Measurements from ENCODE around the gene FGFR2. TPM values are rescaled to one million over a fixed set of nuclear protein-coding genes. Genes with fewer than 3 reads are reported as not detected.

Gene FGFR2
- total RNA-seq, 1 donor from 2014 or later: 11.8 TPM

DNA sequence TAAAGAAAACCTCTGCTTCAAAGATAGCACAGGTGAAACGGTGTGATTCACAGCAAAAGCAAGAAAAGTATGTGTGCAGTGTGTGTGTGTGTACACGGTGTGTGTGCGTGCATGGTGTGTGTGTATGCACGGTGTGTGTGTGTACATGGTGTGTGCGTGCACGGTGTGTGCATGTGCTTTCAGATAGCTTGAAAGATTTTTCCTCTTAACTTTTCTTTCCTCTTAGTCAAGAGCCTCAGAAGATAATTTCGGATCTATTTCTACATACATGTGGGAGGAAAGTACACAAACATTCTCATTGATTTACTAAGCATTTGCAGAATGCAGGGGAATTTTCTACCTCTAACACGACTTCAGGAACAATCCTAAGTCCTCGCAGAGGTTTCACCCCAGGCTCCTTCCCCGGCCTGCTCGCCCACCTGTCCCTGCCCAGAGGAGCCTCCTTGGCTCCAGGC lies 2.9 kb downstream of the FGFR2 start:
- Mint-ChIP-seq H3K36me3 (ENCODE audit: low read depth, unreplicated experiment) (peaks cover 16% of the 10 kb centered on the region), H3K9me3 (ENCODE audit: unreplicated experiment) (peaks cover 1% of the 10 kb centered on the region), H3K4me3 (ENCODE audit: unreplicated experiment) (peak overlapping the region; percentile 94), H3K27ac (ENCODE audit: unreplicated experiment) (no peak overlapping the region), H3K4me1 (ENCODE audit: low read depth, unreplicated experiment) (peaks cover 32% of the 10 kb centered on the region), H3K27me3 (ENCODE audit: low read depth, unreplicated experiment) (peaks cover 3% of the 10 kb centered on the region)
- no peak for TF ChIP-seq EZH2 (IDR thresholded peaks at IDR 0.05; ENCODE audit: insufficient read depth, low read length)
- TF ChIP-seq, protein P1, sequence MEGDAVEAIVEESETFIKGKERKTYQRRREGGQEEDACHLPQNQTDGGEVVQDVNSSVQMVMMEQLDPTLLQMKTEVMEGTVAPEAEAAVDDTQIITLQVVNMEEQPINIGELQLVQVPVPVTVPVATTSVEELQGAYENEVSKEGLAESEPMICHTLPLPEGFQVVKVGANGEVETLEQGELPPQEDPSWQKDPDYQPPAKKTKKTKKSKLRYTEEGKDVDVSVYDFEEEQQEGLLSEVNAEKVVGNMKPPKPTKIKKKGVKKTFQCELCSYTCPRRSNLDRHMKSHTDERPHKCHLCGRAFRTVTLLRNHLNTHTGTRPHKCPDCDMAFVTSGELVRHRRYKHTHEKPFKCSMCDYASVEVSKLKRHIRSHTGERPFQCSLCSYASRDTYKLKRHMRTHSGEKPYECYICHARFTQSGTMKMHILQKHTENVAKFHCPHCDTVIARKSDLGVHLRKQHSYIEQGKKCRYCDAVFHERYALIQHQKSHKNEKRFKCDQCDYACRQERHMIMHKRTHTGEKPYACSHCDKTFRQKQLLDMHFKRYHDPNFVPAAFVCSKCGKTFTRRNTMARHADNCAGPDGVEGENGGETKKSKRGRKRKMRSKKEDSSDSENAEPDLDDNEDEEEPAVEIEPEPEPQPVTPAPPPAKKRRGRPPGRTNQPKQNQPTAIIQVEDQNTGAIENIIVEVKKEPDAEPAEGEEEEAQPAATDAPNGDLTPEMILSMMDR (IDR thresholded peaks at IDR 0.05; ENCODE audit: insufficient read depth, low read depth, low read length): no peak
- no peak overlapping the region for H3K4me3 ChIP-seq (ENCODE audit: insufficient read depth, low read depth, low read length)
- H2AFZ ChIP-seq (ENCODE audit: low read depth, low read length): no peak overlapping the region
- peak overlapping the region; percentile 83 for H3K4me2 ChIP-seq (ENCODE audit: low read length)
- DNase-seq (ENCODE audit: low read depth) (peak; percentile 26), FAIRE-seq (no peak)
- H3K9ac ChIP-seq (ENCODE audit: low read length): no peak overlapping the region
- no peaks in the 10 kb centered on the region for H3K36me3 ChIP-seq (ENCODE audit: insufficient read depth, low read length)
- peaks cover 4% of the 10 kb centered on the region for H4K20me1 ChIP-seq (ENCODE audit: insufficient read depth, low read length)
- H3K9me3 ChIP-seq (ENCODE audit: insufficient read depth, low read depth, low read length): no peaks in the 10 kb centered on the region
- H3K27ac ChIP-seq (ENCODE audit: low read depth, low read length): no peak overlapping the region
- H3K4me1 ChIP-seq (ENCODE audit: insufficient read depth, low read length): peaks cover 15% of the 10 kb centered on the region
- peaks cover 3% of the 10 kb centered on the region for H3K79me2 ChIP-seq (ENCODE audit: insufficient read depth, low read length)
- peaks cover 49% of the 10 kb centered on the region for H3K27me3 ChIP-seq (ENCODE audit: insufficient read depth, low read length)

DNA sequence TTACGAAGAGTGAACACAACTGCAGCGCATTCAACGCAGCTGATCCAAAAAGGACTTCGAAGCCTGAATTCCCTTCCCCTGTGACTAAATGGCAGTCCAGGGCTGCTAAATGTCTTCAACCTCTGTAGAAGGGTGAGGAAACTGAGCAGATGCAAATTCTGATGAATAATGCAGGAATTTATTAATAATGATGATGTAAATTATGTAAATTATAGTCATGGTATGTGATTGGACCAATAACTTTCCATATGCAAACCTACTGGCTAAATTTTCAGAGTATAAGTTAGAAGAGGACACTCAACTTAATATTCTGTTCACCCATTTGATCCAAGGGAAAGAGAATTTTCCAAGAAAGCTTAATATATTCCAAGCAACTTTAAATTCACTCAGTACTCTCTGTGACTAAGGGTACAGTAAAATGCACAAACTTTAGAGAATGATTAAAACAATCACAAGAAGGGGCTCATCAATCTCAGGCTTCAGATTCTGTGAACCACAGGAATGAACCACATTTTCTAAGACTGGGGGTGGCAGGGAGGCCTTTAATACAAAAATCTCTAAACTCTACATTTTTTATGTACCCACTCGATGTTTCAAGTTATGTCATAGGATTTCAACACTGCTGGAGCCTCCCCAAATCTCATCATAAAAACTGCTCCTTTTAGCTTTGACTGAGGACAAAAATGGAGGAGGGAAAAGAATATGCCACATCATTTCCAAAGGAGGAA lies 3.5 kb downstream of the FGFR2 start:
- no peak overlapping the region for H3K4me3 ChIP-seq (ENCODE audit: insufficient read depth, low read depth, low read length)
- H4K20me1 ChIP-seq (ENCODE audit: insufficient read depth, low read length): peaks cover 4% of the 10 kb centered on the region
- no peak overlapping the region for H3K9ac ChIP-seq (ENCODE audit: low read length)
- Mint-ChIP-seq H3K27ac (ENCODE audit: unreplicated experiment) (peak overlapping the region; percentile 1), H3K27me3 (ENCODE audit: low read depth, unreplicated experiment) (no peaks in the 10 kb centered on the region), H3K4me3 (ENCODE audit: unreplicated experiment) (peak overlapping the region; percentile 17), H3K4me1 (ENCODE audit: low read depth, unreplicated experiment) (peaks cover 32% of the 10 kb centered on the region), H3K36me3 (ENCODE audit: low read depth, unreplicated experiment) (peaks cover 16% of the 10 kb centered on the region), H3K9me3 (ENCODE audit: unreplicated experiment) (peaks cover 1% of the 10 kb centered on the region)
- no peak overlapping the region for H2AFZ ChIP-seq (ENCODE audit: low read depth, low read length)
- TF ChIP-seq, protein P1 (IDR thresholded peaks at IDR 0.05; ENCODE audit: insufficient read depth, low read depth, low read length): no peak
- TF ChIP-seq EZH2 (IDR thresholded peaks at IDR 0.05; ENCODE audit: insufficient read depth, low read length): no peak
- H3K4me2 ChIP-seq (ENCODE audit: low read length): peak overlapping the region; percentile 83
- FAIRE-seq (no peak), DNase-seq (ENCODE audit: low read depth) (peak; percentile 75)
- H3K27ac ChIP-seq (ENCODE audit: low read depth, low read length): no peak overlapping the region
- peaks cover 3% of the 10 kb centered on the region for H3K79me2 ChIP-seq (ENCODE audit: insufficient read depth, low read length)
- no peaks in the 10 kb centered on the region for H3K9me3 ChIP-seq (ENCODE audit: insufficient read depth, low read depth, low read length)
- H3K4me1 ChIP-seq (ENCODE audit: insufficient read depth, low read length): peaks cover 15% of the 10 kb centered on the region
- peaks cover 43% of the 10 kb centered on the region for H3K27me3 ChIP-seq (ENCODE audit: insufficient read depth, low read length)
- H3K36me3 ChIP-seq (ENCODE audit: insufficient read depth, low read length): no peaks in the 10 kb centered on the region

DNA sequence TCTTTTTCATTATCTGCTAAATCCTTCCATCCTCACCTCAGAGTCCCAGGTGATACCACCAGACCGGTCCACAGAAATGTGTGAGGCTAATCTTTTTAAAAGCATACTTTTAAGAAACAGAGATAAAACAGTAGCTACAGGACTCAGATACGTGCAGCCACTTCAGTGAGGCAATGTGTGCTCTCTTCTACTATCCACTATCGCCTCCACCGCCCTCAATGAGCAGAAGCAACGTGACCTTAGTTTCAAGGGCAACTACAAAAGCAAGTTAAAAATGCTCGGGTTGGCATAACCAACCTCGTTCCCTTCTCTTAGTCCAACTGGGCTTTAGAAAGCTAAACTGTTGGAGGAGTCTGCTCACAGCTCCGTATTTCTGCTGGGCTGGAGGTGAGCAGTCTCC lies 4.2 kb downstream of the FGFR2 start:
- Histone ChIP-seq H3K4me3 (ENCODE audit: insufficient read depth, low read depth, low read length) (no peak overlapping the region), H3K4me2 (ENCODE audit: low read length) (no peak overlapping the region), H2AFZ (ENCODE audit: low read depth, low read length) (no peak overlapping the region), H3K79me2 (ENCODE audit: insufficient read depth, low read length) (peaks cover 3% of the 10 kb centered on the region), H4K20me1 (ENCODE audit: insufficient read depth, low read length) (peaks cover 4% of the 10 kb centered on the region), H3K27ac (ENCODE audit: low read depth, low read length) (no peak overlapping the region), H3K4me1 (ENCODE audit: insufficient read depth, low read length) (peaks cover 15% of the 10 kb centered on the region), H3K9ac (ENCODE audit: low read length) (no peak overlapping the region), H3K36me3 (ENCODE audit: insufficient read depth, low read length) (no peaks in the 10 kb centered on the region), H3K9me3 (ENCODE audit: insufficient read depth, low read depth, low read length) (no peaks in the 10 kb centered on the region), H3K27me3 (ENCODE audit: insufficient read depth, low read length) (peaks cover 38% of the 10 kb centered on the region)
- FAIRE-seq (no peak), DNase-seq (ENCODE audit: low read depth) (no peak)
- peaks cover 16% of the 10 kb centered on the region for H3K36me3 Mint-ChIP-seq (ENCODE audit: low read depth, unreplicated experiment)
- H3K4me1 Mint-ChIP-seq (ENCODE audit: low read depth, unreplicated experiment): peaks cover 32% of the 10 kb centered on the region
- no peaks in the 10 kb centered on the region for H3K27me3 Mint-ChIP-seq (ENCODE audit: low read depth, unreplicated experiment)
- TF ChIP-seq, protein P1 (IDR thresholded peaks at IDR 0.05; ENCODE audit: insufficient read depth, low read depth, low read length): no peak
- no peak for TF ChIP-seq EZH2 (IDR thresholded peaks at IDR 0.05; ENCODE audit: insufficient read depth, low read length)
- H3K27ac Mint-ChIP-seq (ENCODE audit: unreplicated experiment): peak overlapping the region; percentile 12
- H3K9me3 Mint-ChIP-seq (ENCODE audit: unreplicated experiment): peaks cover 1% of the 10 kb centered on the region
- no peak overlapping the region for H3K4me3 Mint-ChIP-seq (ENCODE audit: unreplicated experiment)

Measured in astrocyte (in vitro differentiated cells and primary cell).